Liver (tissue), 9 donors: Measurements from ENCODE around the gene ROR1. TPM values are rescaled to one million over a fixed set of nuclear protein-coding genes. Genes with fewer than 3 reads are reported as not detected.

Source experiments
- DNase-seq: peaks from one replicate; pipeline ENCODE4 v3.0.0-alpha.2; 2017; ENCODE audit warnings: low spot score
- H3K27ac ChIP-seq, 2 donors: one replicate each; pipeline ENCODE4 v1.7.0; 2013; ENCODE audit warnings: inconsistent platforms in 2 of 2, low read length in 2 of 2, control low read depth in 1 of 2, low read depth in 1 of 2, mild to moderate bottlenecking in 1 of 2
- H3K27me3 ChIP-seq, 4 donors: one replicate each; pipeline versions ENCODE4 v1.6.1 to v1.7.0; 2013; ENCODE audit warnings: low read length in 3 of 4, inconsistent platforms in 1 of 4, mild to moderate bottlenecking in 1 of 4, moderate library complexity in 1 of 4; ENCODE audit not compliant: control insufficient read depth in 4 of 4, insufficient read depth in 4 of 4
- H3K36me3 ChIP-seq, 4 donors: one replicate each; pipeline versions ENCODE4 v1.6.1 to v1.7.0; 2013; ENCODE audit warnings: low read length in 3 of 4, mild to moderate bottlenecking in 3 of 4, low read depth in 1 of 4, moderate library complexity in 1 of 4; ENCODE audit not compliant: control insufficient read depth in 4 of 4, insufficient read depth in 3 of 4
- H3K4me1 ChIP-seq, 4 donors: one replicate each; pipeline versions ENCODE4 v1.6.1 to v1.7.0; 2013; ENCODE audit warnings: low read length in 3 of 4, mild to moderate bottlenecking in 3 of 4, moderate library complexity in 1 of 4; ENCODE audit not compliant: control insufficient read depth in 4 of 4, insufficient read depth in 4 of 4
- H3K4me3 ChIP-seq, 3 donors: one replicate each; pipeline versions ENCODE4 v1.6.1 to v1.7.0; 2013; ENCODE audit warnings: low read length in 3 of 3, control low read depth in 1 of 3, low read depth in 1 of 3, mild to moderate bottlenecking in 1 of 3
- H3K9ac ChIP-seq, 2 donors: one replicate each; pipeline ENCODE4 v1.7.0; 2013; ENCODE audit warnings: low read length in 2 of 2, mild to moderate bottlenecking in 2 of 2, moderate library complexity in 2 of 2, control low read depth in 1 of 2, low read depth in 1 of 2
- H3K9me3 ChIP-seq, 4 donors: one replicate each; pipeline versions ENCODE4 v1.6.1 to v1.7.0; 2013; ENCODE audit warnings: low read length in 3 of 4; ENCODE audit not compliant: control insufficient read depth in 4 of 4
- EGR1 ChIP-seq, 2 donors: IDR thresholded peaks; 2 replicates each; pipeline ENCODE4 v1.6.1; 2016 to 2018; ENCODE audit warnings: antibody characterized with exemption in 2 of 2, low read depth in 2 of 2
- HNF4G ChIP-seq: IDR thresholded peaks from 2 replicates; pipeline ENCODE4 v1.6.1; 2016; ENCODE audit warnings: antibody characterized with exemption
- RAD21 ChIP-seq, 2 donors: IDR thresholded peaks; 2 replicates each; pipeline ENCODE4 v1.6.1; 2016; ENCODE audit warnings: antibody characterized with exemption in 2 of 2, mild to moderate bottlenecking in 2 of 2
- SP1 ChIP-seq: IDR thresholded peaks from 2 replicates; pipeline ENCODE4 v1.6.1; 2018; ENCODE audit warnings: antibody characterized with exemption, mild to moderate bottlenecking
- WGBS: extraction: QIAGEN DNeasy Blood & Tissue Kit; methylation state at CpG from one replicate; pipeline ENCODE4 v1.1.7; 2013; 5-methylcytosine and 5-hydroxymethylcytosine counted together
- polyA plus RNA-seq, 2 donors: library from polyadenylated mRNA; stranded (reverse) in 1 of 2; unstranded in 1 of 2; fragments of 200-250 nt in 1 of 2; fragments of >200 nt in 1 of 2; fragmentation: Nextera tagmentation in 1 of 2; extraction: Ambion mirVana in 1 of 2; gene quantifications; one replicate each; pipeline versions ENCODE4 v1.2.1 to v1.2.3, GENCODE V29; 2013 to 2015
- total RNA-seq, 2 donors: library from RNA; depleted of rRNA; stranded (reverse); fragments of >200 nt; gene quantifications; one replicate each; pipeline ENCODE4 v1.2.3, GENCODE V29; 2014
- TF ChIP-seq, protein P1 (sequence below): IDR thresholded peaks from 2 replicates; pipeline ENCODE4 v1.6.1; 2016; ENCODE audit warnings: antibody characterized with exemption, mild to moderate bottlenecking
- TF ChIP-seq, protein P2 (sequence below): fragments of 150-350 bp; IDR thresholded peaks from 2 replicates; pipeline ENCODE4 v1.5.1; 2017; ENCODE audit warnings: improper control_type of control experiment, low read depth, low read length; ENCODE audit not compliant: missing input control
- donor health status: healthy.
- donor health status: healthy.
- donor health status: healthy.
- donor health status: healthy.
- donor health status: healthy.

Gene ROR1
- total and polyA plus RNA-seq, 4 donors, result 0.15 to 0.98 (median 0.37) TPM

GRCh38 chr1:64135462-64136223 is 361.8 kb downstream of the ROR1 start:
- Histone ChIP-seq H3K9me3 (no peaks in the 10 kb centered on the region), H3K9ac (no peak overlapping the region), H3K27me3 (no peaks in the 10 kb centered on the region), H3K4me3 (no peak overlapping the region), H3K4me1 (no peaks in the 10 kb centered on the region), H3K36me3 (no peaks in the 10 kb centered on the region), H3K27ac (no peak overlapping the region)
- 93% methylated on average over 3 of the region's 3 CpGs for WGBS
- no peak for TF ChIP-seq SP1
- DNase-seq, result no peak

GRCh38 chr1:64136296-64136695 is 362.5 kb downstream of the ROR1 start:
- no peak for DNase-seq
- TF ChIP-seq, protein P1, sequence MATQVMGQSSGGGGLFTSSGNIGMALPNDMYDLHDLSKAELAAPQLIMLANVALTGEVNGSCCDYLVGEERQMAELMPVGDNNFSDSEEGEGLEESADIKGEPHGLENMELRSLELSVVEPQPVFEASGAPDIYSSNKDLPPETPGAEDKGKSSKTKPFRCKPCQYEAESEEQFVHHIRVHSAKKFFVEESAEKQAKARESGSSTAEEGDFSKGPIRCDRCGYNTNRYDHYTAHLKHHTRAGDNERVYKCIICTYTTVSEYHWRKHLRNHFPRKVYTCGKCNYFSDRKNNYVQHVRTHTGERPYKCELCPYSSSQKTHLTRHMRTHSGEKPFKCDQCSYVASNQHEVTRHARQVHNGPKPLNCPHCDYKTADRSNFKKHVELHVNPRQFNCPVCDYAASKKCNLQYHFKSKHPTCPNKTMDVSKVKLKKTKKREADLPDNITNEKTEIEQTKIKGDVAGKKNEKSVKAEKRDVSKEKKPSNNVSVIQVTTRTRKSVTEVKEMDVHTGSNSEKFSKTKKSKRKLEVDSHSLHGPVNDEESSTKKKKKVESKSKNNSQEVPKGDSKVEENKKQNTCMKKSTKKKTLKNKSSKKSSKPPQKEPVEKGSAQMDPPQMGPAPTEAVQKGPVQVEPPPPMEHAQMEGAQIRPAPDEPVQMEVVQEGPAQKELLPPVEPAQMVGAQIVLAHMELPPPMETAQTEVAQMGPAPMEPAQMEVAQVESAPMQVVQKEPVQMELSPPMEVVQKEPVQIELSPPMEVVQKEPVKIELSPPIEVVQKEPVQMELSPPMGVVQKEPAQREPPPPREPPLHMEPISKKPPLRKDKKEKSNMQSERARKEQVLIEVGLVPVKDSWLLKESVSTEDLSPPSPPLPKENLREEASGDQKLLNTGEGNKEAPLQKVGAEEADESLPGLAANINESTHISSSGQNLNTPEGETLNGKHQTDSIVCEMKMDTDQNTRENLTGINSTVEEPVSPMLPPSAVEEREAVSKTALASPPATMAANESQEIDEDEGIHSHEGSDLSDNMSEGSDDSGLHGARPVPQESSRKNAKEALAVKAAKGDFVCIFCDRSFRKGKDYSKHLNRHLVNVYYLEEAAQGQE, result no peak
- Histone ChIP-seq H3K9ac (no peak overlapping the region), H3K36me3 (no peaks in the 10 kb centered on the region), H3K9me3 (no peaks in the 10 kb centered on the region), H3K27ac (no peak overlapping the region), H3K4me1 (no peaks in the 10 kb centered on the region), H3K27me3 (no peaks in the 10 kb centered on the region), H3K4me3 (no peak overlapping the region)
- 87% methylated on average over 5 of the region's 5 CpGs for WGBS

DNA sequence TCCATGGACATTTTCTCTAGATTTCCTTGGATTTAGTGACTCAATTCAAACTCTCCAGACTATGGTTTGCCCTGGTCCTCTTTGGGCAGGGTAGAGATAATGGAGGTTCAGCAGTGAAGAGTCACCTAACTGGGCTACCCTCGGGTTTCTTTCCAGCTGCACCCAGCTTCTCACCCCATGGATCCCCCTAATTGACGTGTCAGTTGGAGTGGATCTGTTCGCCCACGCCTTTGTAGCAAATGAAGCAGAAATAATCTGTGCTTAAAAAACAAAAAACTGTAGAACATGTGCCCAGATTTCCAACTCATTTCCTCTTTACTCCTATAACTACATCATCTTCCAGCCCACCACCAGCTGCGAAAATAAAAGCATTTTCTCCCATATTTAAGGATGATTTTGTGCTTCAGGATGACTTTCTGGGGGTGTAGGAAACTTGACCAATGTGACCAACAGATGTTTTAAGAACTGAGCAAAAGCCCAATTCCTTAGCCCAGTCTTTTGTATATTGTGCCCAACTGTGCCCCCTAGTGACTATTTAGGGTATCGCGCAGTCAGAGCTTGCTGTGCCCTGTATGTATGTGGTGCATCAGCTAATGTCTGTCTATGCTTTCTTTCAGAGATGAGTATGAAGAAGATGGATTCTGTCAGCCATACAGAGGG is 363.1 kb downstream of the ROR1 start:
- no peak for TF ChIP-seq SP1
- TF ChIP-seq HNF4G, result no peak
- TF ChIP-seq RAD21 (IDR thresholded peaks at IDR 0.05), result peak; percentile 92 to 96
- no peak for TF ChIP-seq EGR1 (IDR thresholded peaks at IDR 0.05; ENCODE audit: low read depth in 2 of 2)
- TF ChIP-seq, protein P2, sequence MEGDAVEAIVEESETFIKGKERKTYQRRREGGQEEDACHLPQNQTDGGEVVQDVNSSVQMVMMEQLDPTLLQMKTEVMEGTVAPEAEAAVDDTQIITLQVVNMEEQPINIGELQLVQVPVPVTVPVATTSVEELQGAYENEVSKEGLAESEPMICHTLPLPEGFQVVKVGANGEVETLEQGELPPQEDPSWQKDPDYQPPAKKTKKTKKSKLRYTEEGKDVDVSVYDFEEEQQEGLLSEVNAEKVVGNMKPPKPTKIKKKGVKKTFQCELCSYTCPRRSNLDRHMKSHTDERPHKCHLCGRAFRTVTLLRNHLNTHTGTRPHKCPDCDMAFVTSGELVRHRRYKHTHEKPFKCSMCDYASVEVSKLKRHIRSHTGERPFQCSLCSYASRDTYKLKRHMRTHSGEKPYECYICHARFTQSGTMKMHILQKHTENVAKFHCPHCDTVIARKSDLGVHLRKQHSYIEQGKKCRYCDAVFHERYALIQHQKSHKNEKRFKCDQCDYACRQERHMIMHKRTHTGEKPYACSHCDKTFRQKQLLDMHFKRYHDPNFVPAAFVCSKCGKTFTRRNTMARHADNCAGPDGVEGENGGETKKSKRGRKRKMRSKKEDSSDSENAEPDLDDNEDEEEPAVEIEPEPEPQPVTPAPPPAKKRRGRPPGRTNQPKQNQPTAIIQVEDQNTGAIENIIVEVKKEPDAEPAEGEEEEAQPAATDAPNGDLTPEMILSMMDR, result peak; percentile 91
- Histone ChIP-seq H3K9me3 (no peaks in the 10 kb centered on the region), H3K4me1 (no peaks in the 10 kb centered on the region), H3K27ac (no peak overlapping the region), H3K27me3 (no peaks in the 10 kb centered on the region), H3K9ac (no peak overlapping the region), H3K4me3 (no peak overlapping the region), H3K36me3 (no peaks in the 10 kb centered on the region)
- DNase-seq, result peak; percentile 78
- 39% methylated on average over 7 of the region's 7 CpGs for WGBS
